ENCODE measurements around the gene IFT74.
"Not testable (repeated sequence)": the region's sequence is repeated elsewhere in the genome, so short reads cannot be mapped to it uniquely, and the experiment has no call there.

The IFT74 gene

DNA sequence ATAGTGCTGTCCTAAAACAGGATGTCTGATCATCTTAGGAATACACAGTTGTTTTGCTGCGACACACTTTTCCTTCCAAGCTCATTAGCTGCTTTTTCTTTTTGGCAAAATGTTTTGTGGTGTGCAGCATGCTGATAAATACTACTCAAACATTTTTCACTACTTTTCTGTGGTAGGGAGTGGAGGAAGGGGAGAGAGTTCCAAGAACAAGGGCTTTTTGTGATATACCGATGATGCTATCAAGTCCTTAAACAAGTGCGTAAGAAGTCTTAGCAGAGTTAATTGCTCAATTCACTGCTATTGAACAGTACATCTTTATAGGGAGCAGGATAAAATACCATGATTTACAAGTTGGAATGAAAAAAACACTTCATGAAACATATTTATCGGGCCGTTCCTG lies 129.2 kb downstream of the IFT74 start:
- DNase-seq: no peak

DNA sequence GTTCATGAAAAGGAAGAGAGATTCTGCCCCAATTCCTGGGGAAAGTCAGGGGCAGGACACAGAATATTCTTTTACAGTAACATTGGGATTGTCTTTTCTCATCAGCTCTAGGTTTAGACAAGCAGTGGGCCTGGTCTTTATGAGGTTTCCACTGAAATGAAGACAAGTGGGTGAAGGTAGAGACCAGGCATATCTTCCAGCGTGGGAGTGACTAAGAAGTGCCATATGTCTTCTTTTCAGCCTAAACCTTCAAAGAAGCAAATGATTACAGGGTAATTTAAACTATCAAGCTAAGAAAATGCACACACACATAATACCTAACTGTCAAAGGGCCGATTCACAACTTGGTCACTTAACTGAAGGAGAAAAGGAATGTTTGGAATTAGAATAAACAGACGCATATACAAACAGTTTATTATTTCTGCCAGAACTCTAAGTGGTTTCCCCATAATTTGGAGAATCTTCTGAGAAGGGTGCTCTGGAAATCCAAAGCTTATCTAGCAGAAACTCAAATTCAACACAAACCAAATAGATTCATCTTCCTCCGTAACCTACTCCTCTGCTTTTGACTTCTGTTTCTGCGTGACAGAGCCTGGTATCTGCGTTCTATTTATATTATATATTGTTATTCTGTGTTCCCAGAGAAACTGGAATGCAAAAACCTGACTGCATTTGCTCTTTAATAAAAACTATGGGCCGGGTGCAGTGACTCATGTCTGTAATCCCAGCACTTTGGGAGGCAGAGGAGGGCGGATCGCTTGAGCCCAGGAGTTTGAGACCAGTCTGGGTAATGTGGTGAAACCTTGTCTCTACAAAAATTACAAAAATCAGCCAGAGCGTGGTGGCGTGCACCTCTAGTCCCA lies 130.8 kb downstream of the IFT74 start:
- DNase-seq: no peak

DNA sequence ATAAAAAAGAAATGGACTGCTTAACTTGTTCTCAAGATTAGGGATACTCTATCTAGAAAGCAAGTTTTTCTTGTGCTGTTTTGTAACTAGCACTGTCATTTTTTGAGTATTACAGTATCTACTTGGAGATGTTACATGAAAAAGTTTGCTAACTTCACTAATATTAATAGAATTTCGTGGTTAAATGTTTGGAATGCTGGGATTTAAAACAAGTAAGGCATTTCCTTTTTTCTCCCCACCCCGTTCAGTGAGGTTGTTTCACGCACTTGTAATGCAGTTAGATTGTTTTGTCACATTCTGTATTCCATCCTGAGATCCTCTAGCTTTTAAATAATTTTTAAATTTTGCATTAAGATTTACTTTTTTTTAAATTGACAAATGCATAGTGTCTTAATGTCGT lies 132.8 kb downstream of the IFT74 start:
- DNase-seq: no peak

DNA sequence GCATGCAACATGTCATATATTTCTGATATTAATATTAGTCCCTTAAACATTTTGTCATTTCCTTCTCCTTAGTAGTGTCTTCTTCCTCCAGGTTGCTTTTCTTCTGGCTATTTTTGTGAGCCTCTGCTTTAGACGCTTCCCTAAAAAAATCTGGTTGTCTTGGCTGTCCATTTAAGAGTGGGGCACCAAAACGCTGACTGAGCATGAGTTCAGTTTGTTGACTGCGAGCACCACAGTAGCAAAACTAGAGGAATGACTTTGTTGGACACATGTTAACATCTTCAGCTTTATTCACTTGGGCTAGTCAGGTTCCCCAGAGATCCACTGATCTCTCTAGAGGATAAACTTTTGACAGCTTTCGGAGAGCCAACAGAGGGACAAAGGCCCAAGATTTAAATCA lies 133.5 kb downstream of the IFT74 start:
- no peak for DNase-seq

DNA sequence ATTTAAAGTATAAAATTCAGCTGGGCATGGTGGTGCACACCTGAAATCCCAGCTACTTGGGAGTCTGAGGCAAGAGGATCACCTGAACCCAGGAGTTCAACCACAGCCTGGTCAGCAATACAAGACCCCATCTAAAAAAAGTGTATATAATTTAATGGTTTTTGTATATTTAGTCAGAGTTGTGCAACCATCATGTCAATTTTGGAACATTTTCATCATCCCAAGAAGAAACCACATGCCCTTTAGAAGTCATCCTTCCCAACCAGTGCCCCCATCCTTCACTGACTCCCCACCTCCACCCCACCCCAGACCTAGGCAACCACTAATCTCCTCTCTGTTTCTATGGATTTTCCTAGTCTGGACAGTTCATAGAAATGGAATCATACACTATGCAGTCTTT lies 134.0 kb downstream of the IFT74 start:
- DNase-seq: no peak

DNA sequence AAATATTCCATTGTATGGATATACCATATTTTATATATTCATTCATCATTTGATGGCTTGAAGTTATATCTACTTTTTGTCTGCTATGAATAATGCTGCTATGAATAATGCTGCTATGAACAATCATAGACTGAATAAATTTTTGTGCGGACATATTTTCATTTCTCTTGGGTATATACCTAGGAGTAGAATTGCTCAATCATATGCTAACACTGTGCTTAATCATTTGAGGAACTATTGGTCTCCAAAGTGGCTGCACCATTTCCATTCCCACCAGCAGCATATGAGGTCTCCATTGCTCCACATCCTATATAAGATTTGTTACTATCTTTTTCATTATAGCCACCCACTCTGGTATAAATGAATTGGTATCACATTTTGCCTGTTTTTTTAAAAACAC lies 134.5 kb downstream of the IFT74 start:
- DNase-seq: no peak

DNA sequence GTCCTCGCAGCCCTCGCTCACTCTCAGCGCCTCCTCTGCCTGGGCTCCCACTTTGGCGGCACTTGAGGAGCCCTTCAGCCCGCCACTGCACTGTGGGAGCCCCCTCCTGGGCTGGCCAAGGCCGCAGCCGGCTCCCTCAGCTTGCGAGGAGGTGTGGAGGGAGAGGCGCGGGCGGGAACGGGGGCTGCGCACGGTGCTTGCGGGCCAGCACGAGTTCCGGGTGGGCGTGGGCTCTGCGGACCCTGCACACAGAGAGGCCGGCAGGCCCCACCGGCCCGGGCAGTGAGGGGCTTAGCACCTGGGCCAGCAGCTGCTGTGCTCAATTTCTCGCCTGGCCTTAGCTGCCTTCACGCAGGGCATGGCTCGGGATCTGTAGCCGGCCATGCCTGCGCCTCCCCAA lies 136.3 kb downstream of the IFT74 start:
- not testable (repeated sequence) for DNase-seq

DNA sequence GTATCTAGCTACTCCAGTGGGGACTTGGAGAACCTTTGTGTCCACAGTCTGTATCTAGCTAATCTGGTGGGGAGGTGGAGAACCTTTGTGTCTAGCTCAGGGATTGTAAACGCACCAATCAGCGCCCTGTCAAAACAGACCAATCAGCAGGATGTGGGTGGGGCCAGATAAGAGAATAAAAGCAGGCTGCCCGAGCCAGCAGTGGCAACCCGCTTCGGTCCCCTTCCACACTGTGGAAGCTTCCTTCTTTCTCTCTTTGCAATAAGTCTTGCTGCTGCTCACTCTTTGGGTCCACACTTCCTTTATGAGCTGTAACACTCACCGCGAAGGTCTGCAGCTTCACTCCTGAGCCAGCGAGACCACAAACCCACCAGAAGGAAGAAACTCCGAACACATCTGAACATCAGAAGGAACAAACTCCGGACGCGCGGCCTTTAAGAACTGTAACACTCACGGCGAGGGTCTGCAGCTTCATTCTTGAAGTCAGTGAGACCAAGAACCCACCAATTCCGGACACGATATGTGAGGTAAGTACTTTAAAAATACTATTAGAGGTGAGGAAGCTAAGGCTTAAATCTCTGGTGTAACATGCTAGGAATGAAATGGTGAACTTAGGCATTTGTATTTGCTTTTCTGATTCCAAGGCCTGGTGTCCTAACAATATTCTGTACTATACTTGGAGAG lies 137.3 kb downstream of the IFT74 start:
- DNase-seq: not testable (repeated sequence)

DNA sequence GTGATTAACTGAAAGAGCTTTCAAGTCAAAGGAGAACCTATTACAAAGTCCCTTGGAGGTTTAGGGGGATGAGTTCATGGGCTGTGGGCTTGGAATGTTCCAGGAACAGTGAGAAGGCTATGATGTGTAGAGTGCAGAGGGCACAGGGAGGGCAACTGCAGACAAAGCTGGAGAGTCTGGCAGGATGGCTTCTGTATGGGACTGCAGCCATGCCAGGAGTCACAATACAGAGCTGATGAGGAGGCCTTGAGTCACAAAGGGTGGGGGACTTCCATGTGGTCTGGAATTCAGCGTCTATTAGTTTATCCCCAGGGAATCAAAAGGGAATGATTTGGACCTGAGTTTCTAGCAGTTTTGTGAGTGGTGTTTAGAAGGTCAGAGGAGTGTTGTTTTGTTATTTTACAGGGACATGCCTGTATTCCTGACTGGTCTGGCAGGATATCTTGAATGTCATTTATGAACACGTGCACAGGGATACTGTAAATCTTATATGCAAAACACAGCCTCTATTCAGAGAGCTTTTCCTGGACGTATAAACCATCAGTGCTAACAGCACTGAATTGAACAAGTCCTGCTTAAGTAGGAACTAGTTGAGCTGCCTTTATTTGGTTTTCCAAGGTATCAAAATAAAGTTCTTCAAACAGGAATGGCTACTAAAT lies 138.6 kb downstream of the IFT74 start:
- no peak for DNase-seq

DNA sequence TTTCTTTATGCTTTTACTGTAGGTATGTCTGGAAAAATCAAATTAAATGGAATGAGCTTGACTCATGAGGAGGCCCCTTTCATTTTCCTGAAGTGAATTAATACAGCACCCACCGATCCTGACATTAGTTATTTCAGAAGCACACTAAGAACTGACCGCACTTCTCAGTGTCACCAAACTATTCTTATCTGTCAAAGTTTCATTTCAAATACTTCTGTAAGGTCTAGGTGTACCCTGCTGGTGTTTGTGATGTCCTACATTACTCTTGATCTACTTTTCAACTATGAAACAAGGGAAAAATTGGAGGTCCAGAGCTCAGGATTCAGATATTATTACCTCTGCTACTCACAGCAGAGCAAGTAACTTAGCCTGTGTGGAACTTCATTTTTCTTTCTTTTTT lies 151.0 kb downstream of the IFT74 start:
- DNase-seq: no peak

DNA sequence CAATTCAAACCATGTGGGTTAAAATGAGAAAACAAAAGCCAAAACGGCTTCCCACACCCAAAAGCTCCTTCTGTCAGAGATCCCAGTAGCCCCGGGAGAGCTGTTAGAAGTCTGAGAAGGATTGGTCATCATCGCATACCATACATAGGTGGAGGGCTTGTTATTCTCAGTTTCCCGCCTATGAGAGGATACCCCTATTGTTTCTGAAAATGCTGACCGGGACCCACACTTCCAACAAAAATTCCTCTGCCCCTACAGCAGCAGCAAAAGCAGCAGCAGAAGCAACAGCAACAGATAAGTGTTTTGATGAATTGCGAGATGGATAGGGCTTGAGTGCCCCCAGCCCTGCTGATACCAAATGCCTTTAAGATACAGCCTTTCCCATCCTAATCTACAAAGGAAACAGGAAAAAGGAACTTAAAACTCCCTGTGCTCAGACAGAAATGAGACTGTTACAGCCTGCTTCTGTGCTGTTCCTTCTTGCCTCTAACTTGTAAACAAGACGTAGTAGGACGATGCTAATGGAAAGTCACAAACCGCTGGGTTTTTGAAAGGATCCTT lies 152.8 kb downstream of the IFT74 start, which contains the start of gene TEK:
Gene TEK, plus strand, starts transcription at position 245 of the 561 bp plus-strand sequence. CDS start 366 bp downstream, outside the sequence.
- no peak for DNase-seq

DNA sequence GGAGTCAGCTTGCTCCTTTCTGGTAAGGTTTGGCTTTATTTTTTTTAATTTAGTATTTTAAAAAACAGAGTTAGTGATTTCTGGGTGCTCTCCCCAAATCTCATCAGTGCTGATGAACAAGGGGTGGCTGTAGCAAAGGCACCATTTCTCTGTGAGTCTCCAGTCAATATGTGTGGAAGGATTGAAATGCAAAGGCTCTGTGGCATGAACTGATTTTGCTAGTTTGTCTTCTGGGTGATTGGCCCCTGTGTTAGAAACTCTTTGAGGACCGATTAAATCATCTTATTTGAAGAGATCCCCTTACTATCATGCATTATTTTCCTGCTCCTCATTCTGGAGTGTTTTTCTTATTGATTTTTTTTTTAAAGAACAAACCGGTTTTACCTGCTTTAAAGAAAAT lies 153.4 kb downstream of the IFT74 start:
- DNase-seq: no peak

DNA sequence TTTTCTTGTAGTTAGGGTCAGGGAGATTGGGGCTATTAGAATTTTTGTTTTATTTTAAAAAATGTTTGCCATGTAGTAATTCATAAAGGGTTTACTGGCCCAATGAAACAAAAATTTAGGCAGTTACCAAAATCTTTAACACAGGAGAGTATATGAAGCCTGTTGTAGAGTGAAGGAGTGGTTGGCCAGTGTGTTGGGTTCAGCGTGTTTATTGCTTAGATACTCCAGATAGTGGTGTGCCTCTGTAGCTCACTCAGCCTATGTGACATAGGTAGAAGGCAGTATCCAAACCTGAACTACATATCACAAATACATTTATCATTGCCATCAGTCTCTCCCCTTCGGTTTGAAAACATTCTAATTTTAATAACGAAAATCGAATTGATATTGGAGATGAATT lies 154.0 kb downstream of the IFT74 start:
- no peak for DNase-seq

DNA sequence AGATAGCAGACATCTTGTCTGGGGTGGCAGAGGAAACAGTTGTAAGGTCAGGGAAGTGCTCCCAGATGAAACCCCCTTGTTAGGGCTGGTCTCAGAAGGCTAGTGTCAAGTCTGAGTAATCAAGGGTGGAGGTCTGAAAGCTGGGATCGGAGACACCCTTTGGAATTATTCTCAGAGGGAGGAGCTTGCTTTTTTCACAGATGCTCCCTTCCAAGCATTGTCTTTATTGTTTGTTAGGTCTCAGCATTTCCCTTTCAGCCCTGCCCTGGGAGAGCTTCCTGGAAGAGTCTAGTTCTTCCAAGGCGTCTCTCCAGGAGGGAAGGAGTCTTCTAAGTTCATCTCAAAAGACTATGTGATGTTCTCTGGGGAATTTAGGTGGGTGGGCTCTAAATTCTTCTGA lies 156.0 kb downstream of the IFT74 start:
- DNase-seq: no peak

Measured in GF-D8 (cell line).